Astrocyte (in vitro differentiated cells and primary cell): ENCODE measurements around the gene GJA10. TPM values are rescaled to one million over a fixed set of nuclear protein-coding genes. Genes with fewer than 3 reads are reported as not detected.

Source experiments
- DNase-seq: peaks from one replicate; pipeline ENCODE4 v3.0.0-alpha.2; 2010; ENCODE audit warnings: low read depth
- FAIRE-seq: peaks from 2 replicates; lab custom pipeline; 2011; peaks lifted over from hg19 to GRCh38; lab: Jason Lieb, UNC
- H2AFZ ChIP-seq: 2 replicates; pipeline ENCODE4 v1.6.0; 2012; ENCODE audit warnings: low read depth, low read length, inconsistent platforms
- H3K27ac ChIP-seq: 2 replicates; pipeline ENCODE4 v1.5.1; 2011; ENCODE audit warnings: low read depth, low read length, inconsistent platforms
- H3K27me3 ChIP-seq: 2 replicates; pipeline ENCODE4 v1.6.0; 2011; ENCODE audit warnings: low read length, inconsistent platforms; ENCODE audit not compliant: insufficient read depth
- H3K36me3 ChIP-seq: 2 replicates; pipeline ENCODE4 v1.5.1; 2011; ENCODE audit warnings: low read length, inconsistent platforms; ENCODE audit not compliant: insufficient read depth
- H3K4me1 ChIP-seq: 2 replicates; pipeline ENCODE4 v1.5.1; 2011; ENCODE audit warnings: low read length, inconsistent platforms; ENCODE audit not compliant: insufficient read depth
- H3K4me2 ChIP-seq: 2 replicates; pipeline ENCODE4 v1.6.0; 2012; ENCODE audit warnings: low read length, inconsistent platforms
- H3K4me3 ChIP-seq: 2 replicates; pipeline ENCODE4 v1.5.1; 2011; ENCODE audit warnings: low read depth, mild to moderate bottlenecking, low read length, inconsistent platforms; ENCODE audit not compliant: insufficient read depth
- H3K79me2 ChIP-seq: 2 replicates; pipeline ENCODE4 v1.6.0; 2012; ENCODE audit warnings: mild to moderate bottlenecking, low read length, inconsistent platforms; ENCODE audit not compliant: insufficient read depth
- H3K9ac ChIP-seq: 2 replicates; pipeline ENCODE4 v1.6.0; 2012; ENCODE audit warnings: mild to moderate bottlenecking, low read length, inconsistent platforms
- H3K9me3 ChIP-seq: 2 replicates; pipeline ENCODE4 v1.5.1; 2012; ENCODE audit warnings: low read depth, mild to moderate bottlenecking, low read length, inconsistent platforms; ENCODE audit not compliant: insufficient read depth
- H4K20me1 ChIP-seq: 2 replicates; pipeline ENCODE4 v1.6.0; 2012; ENCODE audit warnings: low read length, inconsistent platforms; ENCODE audit not compliant: insufficient read depth
- H3K27ac Mint-ChIP-seq: one replicate; pipeline ENCODE4 v1.8.0; 2021; ENCODE audit warnings: mild to moderate bottlenecking, mixed read lengths; ENCODE audit not compliant: unreplicated experiment
- H3K27me3 Mint-ChIP-seq: one replicate; pipeline ENCODE4 v1.8.0; 2021; ENCODE audit warnings: low read depth, mixed read lengths; ENCODE audit not compliant: unreplicated experiment
- H3K36me3 Mint-ChIP-seq: one replicate; pipeline ENCODE4 v1.8.0; 2021; ENCODE audit warnings: low read depth, mixed read lengths; ENCODE audit not compliant: unreplicated experiment
- H3K4me1 Mint-ChIP-seq: one replicate; pipeline ENCODE4 v1.8.0; 2021; ENCODE audit warnings: low read depth, mixed read lengths; ENCODE audit not compliant: unreplicated experiment
- H3K4me3 Mint-ChIP-seq: one replicate; pipeline ENCODE4 v1.8.0; 2021; ENCODE audit warnings: mild to moderate bottlenecking, moderate library complexity, mixed read lengths; ENCODE audit not compliant: unreplicated experiment
- H3K9me3 Mint-ChIP-seq: one replicate; pipeline ENCODE4 v1.8.0; 2021; ENCODE audit warnings: mild to moderate bottlenecking, mixed read lengths; ENCODE audit not compliant: unreplicated experiment
- CTCF ChIP-seq: IDR thresholded peaks from 2 replicates; pipeline ENCODE4 v1.5.1; 2011; ENCODE audit warnings: low read depth, mild to moderate bottlenecking, inconsistent platforms, low read length, moderate library complexity; ENCODE audit not compliant: insufficient read depth
- EZH2 ChIP-seq: IDR thresholded peaks from 2 replicates; pipeline ENCODE4 v1.6.1; 2012; ENCODE audit warnings: mild to moderate bottlenecking, low read length, inconsistent platforms; ENCODE audit not compliant: insufficient read depth
- total RNA-seq: library from RNA; stranded (reverse); gene quantifications from 2 replicates; pipeline ENCODE4 v1.2.1, GENCODE V29; 2021

The GJA10 gene
- total RNA-seq, 1 donor from 2014 or later, result not detected

DNA sequence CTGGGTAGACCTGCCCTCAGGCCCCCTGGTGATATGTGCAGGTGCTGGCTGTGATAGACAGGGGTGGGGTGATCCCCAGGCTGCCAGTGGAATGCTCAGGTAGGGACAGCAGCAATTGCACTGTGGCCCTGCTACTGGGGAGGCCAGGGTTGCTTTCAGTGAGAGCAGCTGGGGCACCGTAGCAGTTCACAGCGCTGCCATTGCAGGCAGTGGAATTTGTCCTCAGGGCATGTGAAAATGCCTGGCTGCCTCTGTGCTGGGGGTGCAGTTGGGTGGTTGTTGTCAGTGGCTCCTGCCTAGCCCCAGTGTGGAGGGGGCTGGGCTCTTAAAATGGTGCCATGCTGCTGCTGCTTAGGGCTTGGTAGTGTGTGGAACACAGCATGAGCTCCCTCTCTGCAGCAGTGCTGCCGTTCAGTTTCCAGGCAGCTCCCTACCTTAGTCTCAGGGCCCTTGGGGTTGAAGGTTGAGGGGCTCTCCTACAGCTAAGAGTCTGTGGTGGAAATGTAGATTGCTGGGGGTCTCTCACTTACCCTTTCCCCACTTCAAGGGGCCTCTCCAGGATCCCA lies 23.6 kb downstream of the GJA10 start:
- Mint-ChIP-seq H3K4me1 (no peaks in the 10 kb centered on the region), H3K27me3 (no peaks in the 10 kb centered on the region), H3K36me3 (peaks cover 2% of the 10 kb centered on the region), H3K27ac (no peak overlapping the region), H3K4me3 (no peak overlapping the region), H3K9me3 (peaks cover 10% of the 10 kb centered on the region)
- TF ChIP-seq EZH2, result no peak
- Histone ChIP-seq H3K4me3 (no peak overlapping the region), H3K27ac (no peak overlapping the region), H3K4me1 (no peaks in the 10 kb centered on the region), H3K79me2 (no peaks in the 10 kb centered on the region), H3K4me2 (no peak overlapping the region), H3K9me3 (no peaks in the 10 kb centered on the region), H3K27me3 (no peaks in the 10 kb centered on the region), H3K9ac (no peak overlapping the region), H2AFZ (no peak overlapping the region), H4K20me1 (no peaks in the 10 kb centered on the region), H3K36me3 (no peaks in the 10 kb centered on the region)
- FAIRE-seq, result no peak
- DNase-seq, result no peak

GRCh38 chr6:89921197-89921596 lies 26.9 kb downstream of the GJA10 start:
- Mint-ChIP-seq H3K27ac (no peak overlapping the region), H3K4me1 (no peaks in the 10 kb centered on the region), H3K27me3 (no peaks in the 10 kb centered on the region), H3K4me3 (no peak overlapping the region), H3K36me3 (peaks cover 2% of the 10 kb centered on the region), H3K9me3 (peaks cover 6% of the 10 kb centered on the region)
- no peak overlapping the region for H3K9ac ChIP-seq
- no peak overlapping the region for H3K4me2 ChIP-seq
- no peaks in the 10 kb centered on the region for H3K79me2 ChIP-seq
- no peaks in the 10 kb centered on the region for H3K4me1 ChIP-seq
- H3K4me3 ChIP-seq, result no peak overlapping the region
- no peaks in the 10 kb centered on the region for H3K9me3 ChIP-seq
- DNase-seq, result no peak
- no peak overlapping the region for H3K27ac ChIP-seq
- H2AFZ ChIP-seq, result no peak overlapping the region
- TF ChIP-seq EZH2 (no peak), CTCF (no peak)
- no peak for FAIRE-seq
- H3K27me3 ChIP-seq, result no peaks in the 10 kb centered on the region
- H4K20me1 ChIP-seq, result no peaks in the 10 kb centered on the region
- no peaks in the 10 kb centered on the region for H3K36me3 ChIP-seq

GRCh38 chr6:89921691-89922090 lies 27.4 kb downstream of the GJA10 start:
- H3K36me3 ChIP-seq, result no peaks in the 10 kb centered on the region
- H3K4me1 ChIP-seq, result no peaks in the 10 kb centered on the region
- no peaks in the 10 kb centered on the region for H3K27me3 ChIP-seq
- H4K20me1 ChIP-seq, result no peaks in the 10 kb centered on the region
- Mint-ChIP-seq H3K4me3 (no peak overlapping the region), H3K9me3 (peaks cover 6% of the 10 kb centered on the region), H3K27ac (no peak overlapping the region), H3K4me1 (no peaks in the 10 kb centered on the region), H3K36me3 (peaks cover 2% of the 10 kb centered on the region), H3K27me3 (no peaks in the 10 kb centered on the region)
- no peak overlapping the region for H2AFZ ChIP-seq
- no peak overlapping the region for H3K4me2 ChIP-seq
- no peaks in the 10 kb centered on the region for H3K9me3 ChIP-seq
- DNase-seq, result no peak
- no peak overlapping the region for H3K4me3 ChIP-seq
- H3K9ac ChIP-seq, result no peak overlapping the region
- no peak for FAIRE-seq
- no peak overlapping the region for H3K27ac ChIP-seq
- no peak for TF ChIP-seq EZH2
- TF ChIP-seq CTCF, result no peak
- H3K79me2 ChIP-seq, result no peaks in the 10 kb centered on the region
